Stimulated activated CD4-positive, alpha-beta T cell treated with anti-CD3 and anti-CD28 coated beads, Interleukin-2, amount 100 ng/mL, for 4 hours (primary cell): ENCODE results near the gene HTN3.
"Not testable (repeated sequence)": the region's sequence is repeated elsewhere in the genome, so short reads cannot be mapped to it uniquely, and the experiment has no call there.

ENCODE experiments used
- DNase-seq: peaks from one replicate; pipeline ENCODE4 v3.0.0-alpha.2; 2020; ENCODE audit warnings: low read depth

Gene HTN3

GRCh38 chr4:70028159-70028558, at the start of gene HTN3:
Gene HTN3 (plus strand): TSS chr4:70028459. CDS start chr4:70030741, 2,282 bp downstream.
- not testable (repeated sequence) for DNase-seq

- no peak for DNase-seq
Measured at GRCh38 chr4:69984030-69984443, 44.2 kb upstream of the HTN3 start.

- no peak for DNase-seq
Measured at GRCh38 chr4:69986663-69987062, 41.6 kb upstream of the HTN3 start.

- no peak for DNase-seq
Measured at GRCh38 chr4:69991016-69991415, 37.2 kb upstream of the HTN3 start.

- DNase-seq: no peak
Measured at GRCh38 chr4:69994782-69995181, 33.5 kb upstream of the HTN3 start.

- no peak for DNase-seq
Measured at GRCh38 chr4:69995526-69996016, 32.7 kb upstream of the HTN3 start, which contains the start of gene STATH. Gene STATH (plus strand): TSS chr4:69995966. CDS start chr4:69998438, 2,472 bp downstream.

GRCh38 chr4:69999420-69999819, 28.8 kb upstream of the HTN3 start:
- no peak for DNase-seq

GRCh38 chr4:70000711-70001110, 27.5 kb upstream of the HTN3 start:
- DNase-seq: no peak

- DNase-seq: no peak
Measured at GRCh38 chr4:70002507-70002906, 25.8 kb upstream of the HTN3 start.

GRCh38 chr4:70008771-70009170, 19.5 kb upstream of the HTN3 start:
- DNase-seq: no peak

GRCh38 chr4:70019006-70019405, 9.3 kb upstream of the HTN3 start:
- DNase-seq: not testable (repeated sequence)

GRCh38 chr4:70023218-70023617, 5.0 kb upstream of the HTN3 start:
- no peak for DNase-seq

- no peak for DNase-seq
Measured at GRCh38 chr4:70027011-70027410, 1.2 kb upstream of the HTN3 start.

- DNase-seq: not testable (repeated sequence)
Measured at GRCh38 chr4:70037559-70037958, 9.3 kb downstream of the HTN3 start.

- DNase-seq: not testable (repeated sequence)
Measured at GRCh38 chr4:70039928-70040327, 11.7 kb downstream of the HTN3 start.

GRCh38 chr4:70041652-70042286, 13.5 kb downstream of the HTN3 start:
- no peak for DNase-seq

GRCh38 chr4:70050138-70050537, 21.9 kb downstream of the HTN3 start, which contains the start of gene HTN1:
Gene HTN1 (plus strand): TSS chr4:70050438. CDS start chr4:70053077, 2,639 bp downstream.
- not testable (repeated sequence) for DNase-seq

- DNase-seq: not testable (repeated sequence)
Measured at GRCh38 chr4:70056534-70056933, 28.3 kb downstream of the HTN3 start.

GRCh38 chr4:70057651-70058050, 29.4 kb downstream of the HTN3 start:
- DNase-seq: no peak

- no peak for DNase-seq
Measured at GRCh38 chr4:70059149-70059548, 30.9 kb downstream of the HTN3 start.

- no peak for DNase-seq
Measured at GRCh38 chr4:70062000-70062399, 33.7 kb downstream of the HTN3 start.

GRCh38 chr4:70080205-70080604, 51.9 kb downstream of the HTN3 start:
- DNase-seq: no peak
